GM21723 (cell line): ENCODE measurements around the gene SLC19A1.

ENCODE experiments used
- ATAC-seq: cut with Tn5 transposase; IDR thresholded peaks from one replicate; pipeline ENCODE4 v1.9.1; 2021; ENCODE audit warnings: mild to moderate bottlenecking, moderate library complexity; ENCODE audit not compliant: unreplicated experiment

SLC19A1 gene

GRCh38 chr21:45472445-45473365 is 69.5 kb downstream of the SLC19A1 start:
- ATAC-seq = no peak

DNA sequence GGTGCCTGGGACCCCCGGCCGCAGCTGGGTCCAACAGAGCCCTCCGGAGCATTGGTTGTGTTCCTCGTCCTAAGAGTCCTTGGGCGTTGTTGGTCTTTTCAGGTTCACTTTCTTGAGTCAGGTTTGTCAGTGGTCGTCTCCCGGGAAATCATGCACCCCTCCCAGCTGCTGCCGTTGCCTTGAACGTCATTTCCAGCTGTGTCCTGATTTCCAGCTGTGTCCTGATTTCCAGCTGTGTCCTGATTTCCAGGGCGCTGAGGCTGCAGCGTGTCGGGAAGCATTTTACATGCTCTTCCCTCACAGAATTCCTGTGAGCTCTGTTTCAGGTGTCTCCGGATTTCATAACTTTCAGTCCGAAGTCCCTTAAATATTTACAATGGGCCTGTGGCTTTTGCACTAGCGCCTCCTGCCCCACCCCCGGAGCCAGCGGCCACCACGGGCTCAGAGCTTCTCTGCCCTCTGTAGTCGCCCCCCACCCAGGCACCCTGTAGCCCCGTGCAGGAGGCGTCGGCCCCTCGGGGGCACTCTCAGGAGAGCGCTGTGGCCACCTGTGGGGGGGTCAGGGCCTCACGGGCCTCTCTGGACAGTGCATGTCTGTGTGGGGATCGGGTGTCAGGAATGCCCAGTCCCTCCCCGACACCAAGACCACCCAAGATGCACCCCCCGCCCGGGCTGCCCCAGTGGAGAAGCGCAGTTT is 70.6 kb downstream of the SLC19A1 start:
- no peak for ATAC-seq

GRCh38 chr21:45470773-45471524 is 71.3 kb downstream of the SLC19A1 start:
- ATAC-seq = no peak

DNA sequence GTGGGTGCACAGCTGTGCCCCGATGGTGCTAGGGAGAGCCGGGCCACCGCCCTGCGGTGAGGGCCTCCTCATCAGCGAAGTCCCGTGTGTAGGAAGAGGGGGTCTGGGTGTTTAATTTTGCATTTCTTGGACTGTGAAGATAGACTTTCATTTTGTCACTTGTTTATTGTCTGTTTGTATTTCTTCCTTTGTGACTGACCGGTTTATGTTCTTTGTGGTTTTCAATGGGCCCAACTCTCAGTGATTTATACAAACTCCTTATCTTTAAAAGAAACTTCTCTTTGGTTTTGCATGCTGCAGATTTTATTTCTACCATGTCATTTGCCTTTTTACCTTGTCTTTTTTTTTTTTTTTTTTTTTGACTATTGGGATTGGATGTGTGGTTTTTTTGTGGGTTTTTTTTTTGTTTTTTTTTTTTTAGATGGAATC is 72.1 kb downstream of the SLC19A1 start:
- ATAC-seq = no peak

DNA sequence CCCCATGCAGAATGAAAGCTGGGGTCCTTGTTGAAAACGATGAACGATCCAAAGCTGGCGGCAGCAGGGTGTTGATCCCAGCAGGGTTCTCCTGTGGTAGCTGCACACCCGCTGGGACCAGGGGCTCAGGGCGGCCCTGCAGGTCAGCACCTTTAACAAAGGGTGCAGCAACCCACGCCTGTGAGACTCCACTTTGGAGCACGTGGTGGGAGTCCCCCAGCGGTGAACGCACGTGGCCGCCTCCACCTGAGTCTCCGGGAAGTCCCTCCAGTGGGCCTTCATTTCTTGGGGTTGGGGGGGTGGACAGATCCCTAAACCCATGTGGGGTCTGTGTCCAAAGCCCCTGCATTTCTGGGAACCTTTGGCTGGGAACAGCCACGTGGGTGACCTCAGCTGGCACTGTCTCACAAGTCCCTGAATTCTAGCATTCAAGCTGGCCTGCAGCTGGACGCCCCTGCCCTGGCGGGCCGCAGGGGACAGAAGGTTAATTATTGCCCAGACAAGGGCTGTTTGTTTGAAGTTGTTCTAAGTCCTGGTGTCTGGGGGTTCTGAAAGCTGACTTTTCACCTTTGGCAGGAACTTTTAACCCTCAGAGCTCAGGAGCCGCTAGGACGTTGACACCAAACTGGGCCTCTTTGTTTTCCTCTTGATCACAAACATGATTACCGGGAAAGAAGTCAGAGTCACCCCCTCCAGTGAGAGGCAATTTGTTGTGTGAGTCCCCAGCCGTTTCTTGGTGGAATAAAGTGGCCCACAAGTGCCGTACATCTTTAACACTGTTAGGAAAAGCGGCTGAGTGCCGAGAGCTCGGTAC is 72.8 kb downstream of the SLC19A1 start:
- no peak for ATAC-seq

GRCh38 chr21:45468971-45469272 is 73.3 kb downstream of the SLC19A1 start:
- ATAC-seq = no peak

- no peak for ATAC-seq
These were observed 73.9 kb downstream of the SLC19A1 start for GRCh38 chr21:45468051-45468970.

GRCh38 chr21:45467221-45467779 is 74.9 kb downstream of the SLC19A1 start:
- ATAC-seq = no peak

GRCh38 chr21:45466330-45467220 is 75.7 kb downstream of the SLC19A1 start:
- ATAC-seq = no peak

DNA sequence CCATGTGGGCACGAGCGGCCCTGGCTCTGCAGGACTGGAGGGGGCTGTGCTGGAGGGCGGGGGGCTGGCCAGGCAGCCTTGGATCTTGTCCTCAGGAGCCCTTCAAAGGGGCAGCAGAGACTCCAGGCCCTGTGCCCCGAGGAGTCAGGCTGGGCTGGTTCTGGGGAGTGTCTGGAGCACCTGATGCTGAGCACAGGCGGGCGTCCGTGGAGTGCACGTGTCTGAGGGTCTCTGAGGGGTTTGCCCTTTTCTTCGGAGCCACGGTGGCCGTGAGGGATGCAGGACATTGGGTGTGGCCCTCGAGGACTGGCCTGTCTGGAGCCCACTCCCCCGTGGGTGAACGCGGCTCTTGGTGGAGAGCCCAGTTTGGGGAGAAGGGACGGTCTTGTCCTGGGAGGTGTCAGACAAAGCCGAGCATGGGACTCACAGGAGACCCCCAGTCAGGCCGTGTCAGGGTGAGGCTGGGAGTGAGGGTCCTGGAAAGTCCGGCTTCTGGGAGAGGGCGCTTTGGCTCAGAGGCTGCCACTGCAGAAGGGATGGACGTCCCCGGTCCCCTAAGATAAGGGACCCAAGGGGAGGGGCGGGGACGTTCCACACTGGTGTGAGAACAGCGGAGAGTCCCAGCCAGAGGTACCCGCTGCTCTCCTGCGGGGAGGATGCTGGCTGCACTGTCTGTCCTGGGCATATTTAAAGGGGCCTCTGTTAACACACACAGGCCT is 76.5 kb downstream of the SLC19A1 start:
- ATAC-seq = no peak

- ATAC-seq = no peak
These were observed 77.1 kb downstream of the SLC19A1 start for GRCh38 chr21:45465105-45465504.

- ATAC-seq = no peak
These were observed 77.9 kb downstream of the SLC19A1 start for GRCh38 chr21:45464309-45464708.

GRCh38 chr21:45463871-45464270 is 78.4 kb downstream of the SLC19A1 start:
- ATAC-seq = no peak

DNA sequence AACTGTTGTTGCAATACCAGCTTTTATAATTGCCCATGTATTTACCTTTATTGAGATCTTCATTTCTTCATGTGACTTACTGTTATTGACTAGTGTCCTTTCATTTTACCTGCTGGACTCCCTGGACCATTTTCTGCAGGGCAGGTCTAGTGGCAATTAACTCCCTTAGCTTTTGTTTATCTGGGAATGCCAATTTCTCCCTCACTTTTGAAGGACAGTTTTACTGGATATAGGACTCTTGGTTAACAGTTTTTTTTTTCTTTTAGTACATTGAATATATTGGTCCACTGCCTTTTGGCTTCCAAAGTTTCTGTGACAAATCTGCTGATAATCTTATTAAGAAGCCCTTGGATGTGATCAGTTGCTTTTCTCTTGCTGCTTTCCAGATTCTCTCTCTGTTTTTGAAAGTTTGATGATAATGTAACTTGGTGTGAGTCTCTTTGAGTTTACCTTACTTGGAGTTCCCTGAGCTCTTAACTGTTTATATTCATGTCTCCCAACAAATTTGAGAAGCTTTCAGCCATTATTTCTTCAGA is 80.4 kb downstream of the SLC19A1 start:
- no peak for ATAC-seq

DNA sequence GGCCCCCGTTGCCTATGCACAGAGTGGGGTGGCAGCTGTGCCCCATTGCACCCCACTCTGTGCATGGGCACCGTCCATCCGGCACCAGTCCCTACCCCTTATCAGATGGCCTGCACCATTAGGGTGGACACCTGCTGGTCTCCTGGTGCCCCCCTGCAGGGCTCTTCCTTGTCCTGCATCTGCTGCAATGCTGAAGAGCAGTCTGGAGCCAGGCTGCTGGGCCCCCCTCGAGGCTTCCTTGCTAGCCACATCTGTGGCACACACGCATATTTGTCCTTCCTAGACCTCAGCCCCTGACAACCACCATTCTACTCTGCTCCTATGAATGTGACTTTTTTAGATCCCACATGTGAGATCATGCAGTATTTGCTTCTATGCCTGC is 80.9 kb downstream of the SLC19A1 start:
- ATAC-seq = no peak

DNA sequence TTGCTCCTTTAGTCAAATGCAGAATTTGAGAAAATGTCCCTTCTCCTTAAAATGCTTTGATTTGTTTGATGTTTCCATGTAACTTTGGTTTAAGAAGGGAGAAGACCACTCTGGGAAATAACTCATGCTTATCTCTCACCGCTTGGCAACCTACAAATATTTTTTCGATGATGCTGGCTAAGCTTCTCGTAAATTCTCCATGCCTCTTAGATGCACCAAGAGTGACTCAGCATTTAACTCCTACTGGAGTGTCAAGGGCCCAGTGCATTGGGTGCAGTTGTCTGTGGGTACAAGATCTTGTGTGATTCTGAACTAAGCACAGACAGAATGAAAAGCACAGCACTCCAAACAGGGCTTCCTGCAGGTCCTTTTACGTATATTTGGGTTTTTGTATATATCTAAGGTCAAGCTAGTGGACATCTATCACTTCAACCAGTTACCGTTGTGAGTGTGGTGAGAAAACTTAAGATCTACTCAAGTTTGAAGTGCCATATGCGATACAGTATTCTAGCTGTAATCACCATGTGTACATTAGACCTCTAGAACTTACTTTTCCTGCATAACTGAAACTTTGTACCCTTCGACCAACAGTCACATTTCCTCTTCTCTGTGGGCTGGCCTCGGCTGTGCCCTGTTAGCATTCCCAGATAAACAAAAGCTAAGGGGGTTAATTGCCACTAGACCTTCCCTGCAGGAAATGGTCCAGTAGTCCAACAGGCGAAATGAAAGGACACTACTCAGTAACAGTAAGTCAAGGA is 81.5 kb downstream of the SLC19A1 start:
- no peak for ATAC-seq
